Fibroblast of the aortic adventitia (primary cell): Measurements from ENCODE around the gene GAS7. TPM values are rescaled to one million over a fixed set of nuclear protein-coding genes. Genes with fewer than 3 reads are reported as not detected.

Source experiments
- DNase-seq: peaks from one replicate; pipeline ENCODE4 v3.0.0-alpha.2; 2010; ENCODE audit warnings: low read depth
- H3K4me3 ChIP-seq: 2 replicates; pipeline ENCODE4 v1.5.1; 2011; ENCODE audit warnings: low read depth, mild to moderate bottlenecking, control low read depth, low read length, moderate library complexity
- total RNA-seq: library from RNA; depleted of rRNA; stranded (reverse); fragments of >200 nt; gene quantifications from 2 replicates; pipeline ENCODE4 v1.2.3, GENCODE V29; 2012; ENCODE audit warnings: low replicate concordance
- TF ChIP-seq, protein P1 (sequence below): IDR thresholded peaks from 2 replicates; pipeline ENCODE4 v1.5.1; 2011; ENCODE audit warnings: mild to moderate bottlenecking, low read length, control low read depth, inconsistent platforms; ENCODE audit not compliant: insufficient read depth

Gene GAS7
- total RNA-seq, 1 donor, result 7.0 TPM

DNA sequence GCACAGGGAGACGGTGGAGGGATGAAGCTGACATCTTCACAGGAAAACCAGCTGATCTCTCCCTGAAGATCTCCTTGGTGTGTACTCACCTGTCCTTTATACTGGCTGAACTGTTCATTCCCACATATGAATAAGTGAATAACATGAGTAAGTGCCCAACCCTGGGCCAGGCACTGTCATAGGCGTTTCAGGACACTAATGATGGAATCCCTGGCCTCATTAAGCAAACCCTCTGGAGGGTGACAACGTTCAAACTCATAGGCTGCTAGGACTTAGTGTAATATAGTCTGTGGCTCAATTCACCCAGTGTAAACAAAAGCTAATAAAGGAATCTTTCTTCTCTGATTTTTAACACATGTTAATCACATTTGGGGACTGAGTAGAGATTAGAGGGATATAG lies 24.5 kb downstream of the GAS7 start:
- TF ChIP-seq, protein P1, sequence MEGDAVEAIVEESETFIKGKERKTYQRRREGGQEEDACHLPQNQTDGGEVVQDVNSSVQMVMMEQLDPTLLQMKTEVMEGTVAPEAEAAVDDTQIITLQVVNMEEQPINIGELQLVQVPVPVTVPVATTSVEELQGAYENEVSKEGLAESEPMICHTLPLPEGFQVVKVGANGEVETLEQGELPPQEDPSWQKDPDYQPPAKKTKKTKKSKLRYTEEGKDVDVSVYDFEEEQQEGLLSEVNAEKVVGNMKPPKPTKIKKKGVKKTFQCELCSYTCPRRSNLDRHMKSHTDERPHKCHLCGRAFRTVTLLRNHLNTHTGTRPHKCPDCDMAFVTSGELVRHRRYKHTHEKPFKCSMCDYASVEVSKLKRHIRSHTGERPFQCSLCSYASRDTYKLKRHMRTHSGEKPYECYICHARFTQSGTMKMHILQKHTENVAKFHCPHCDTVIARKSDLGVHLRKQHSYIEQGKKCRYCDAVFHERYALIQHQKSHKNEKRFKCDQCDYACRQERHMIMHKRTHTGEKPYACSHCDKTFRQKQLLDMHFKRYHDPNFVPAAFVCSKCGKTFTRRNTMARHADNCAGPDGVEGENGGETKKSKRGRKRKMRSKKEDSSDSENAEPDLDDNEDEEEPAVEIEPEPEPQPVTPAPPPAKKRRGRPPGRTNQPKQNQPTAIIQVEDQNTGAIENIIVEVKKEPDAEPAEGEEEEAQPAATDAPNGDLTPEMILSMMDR, result no peak
- DNase-seq, result no peak
- H3K4me3 ChIP-seq, result no peak overlapping the region

DNA sequence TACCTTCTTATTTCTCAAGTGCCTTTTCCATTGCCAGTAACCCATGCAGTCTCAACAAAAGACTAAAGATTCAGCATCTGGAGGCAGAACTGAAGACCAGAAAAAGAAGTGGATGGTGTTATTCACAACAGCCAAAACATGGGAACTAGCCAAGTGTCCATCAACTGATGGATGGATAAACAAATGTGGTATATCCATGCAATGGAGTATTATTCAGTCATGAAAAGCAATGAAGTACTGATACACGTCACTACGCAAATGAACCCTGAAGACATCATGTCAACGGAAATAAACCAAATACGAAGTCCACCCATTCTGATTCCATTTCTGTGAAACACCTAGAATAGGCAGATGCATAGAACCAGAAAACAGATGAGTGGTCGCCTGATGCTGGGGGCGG lies 25.6 kb downstream of the GAS7 start:
- TF ChIP-seq, protein P1, result no peak
- DNase-seq, result no peak
- no peak overlapping the region for H3K4me3 ChIP-seq

DNA sequence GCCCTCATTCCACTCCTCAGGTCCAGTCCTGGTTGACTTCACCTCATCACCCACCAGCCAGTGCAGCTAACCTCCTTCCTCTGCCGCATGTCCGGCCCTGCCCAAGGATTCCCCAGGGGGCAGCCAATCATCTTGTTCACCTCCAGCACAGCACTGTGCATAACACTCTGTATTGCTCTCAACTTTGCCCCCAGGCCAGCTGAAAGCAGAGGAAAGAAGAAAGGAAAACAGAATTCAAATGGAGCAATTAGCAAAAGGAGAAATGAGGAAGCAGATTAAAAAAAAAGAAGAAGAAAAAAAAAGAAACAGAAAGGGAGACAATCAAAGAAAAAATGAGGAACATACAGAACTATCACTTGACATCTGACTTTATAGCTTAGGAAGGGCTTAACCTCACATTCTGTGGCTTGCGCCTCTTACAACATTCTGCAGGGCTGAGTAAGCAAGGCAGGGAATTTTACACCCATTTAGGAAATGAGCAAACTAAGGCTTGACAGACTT lies 26.1 kb downstream of the GAS7 start:
- H3K4me3 ChIP-seq, result no peak overlapping the region
- DNase-seq, result no peak
- TF ChIP-seq, protein P1, result no peak

DNA sequence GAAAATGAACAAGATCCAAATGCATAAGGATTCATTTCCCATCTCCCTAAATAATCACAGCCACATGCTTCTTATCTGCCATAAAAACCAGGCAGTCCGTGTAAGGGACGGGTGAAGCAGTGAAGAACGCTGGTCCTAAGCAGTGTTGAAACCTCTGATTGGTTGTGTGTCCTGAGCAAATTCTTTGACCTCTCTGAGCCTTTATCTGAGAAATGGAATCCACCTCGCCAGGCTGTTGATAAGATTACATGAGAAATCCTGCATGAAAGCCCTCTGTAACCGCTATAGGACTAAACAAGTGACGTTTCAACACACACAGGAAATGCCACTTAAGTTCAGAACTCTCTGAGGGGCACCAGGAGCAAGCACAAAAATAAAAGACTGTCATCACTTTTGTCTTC lies 26.8 kb downstream of the GAS7 start:
- H3K4me3 ChIP-seq, result no peak overlapping the region
- peak; percentile 36 for DNase-seq
- TF ChIP-seq, protein P1, result no peak

DNA sequence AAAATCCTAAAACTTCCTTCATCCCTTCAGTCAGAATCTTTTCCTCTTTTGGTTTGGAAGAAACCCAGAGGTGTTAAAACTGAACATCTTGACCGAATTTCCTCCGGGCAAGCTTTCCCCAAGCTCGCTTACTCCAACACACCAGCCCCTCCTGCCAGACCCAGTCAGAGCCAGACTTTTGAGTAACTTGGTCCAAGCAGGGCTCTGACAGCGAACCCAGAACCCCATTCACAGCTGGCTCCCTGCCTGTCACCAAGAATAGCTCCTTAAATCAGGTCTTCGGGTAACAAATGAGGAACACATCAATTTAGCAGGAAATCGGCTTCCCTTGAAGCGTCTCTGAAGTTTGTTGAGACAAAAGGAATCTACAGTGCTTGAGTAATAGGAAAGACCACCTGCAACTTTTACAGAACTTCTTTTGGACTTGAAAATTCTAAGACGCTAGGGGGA lies 27.3 kb downstream of the GAS7 start:
- TF ChIP-seq, protein P1, result no peak
- H3K4me3 ChIP-seq, result no peak overlapping the region

DNA sequence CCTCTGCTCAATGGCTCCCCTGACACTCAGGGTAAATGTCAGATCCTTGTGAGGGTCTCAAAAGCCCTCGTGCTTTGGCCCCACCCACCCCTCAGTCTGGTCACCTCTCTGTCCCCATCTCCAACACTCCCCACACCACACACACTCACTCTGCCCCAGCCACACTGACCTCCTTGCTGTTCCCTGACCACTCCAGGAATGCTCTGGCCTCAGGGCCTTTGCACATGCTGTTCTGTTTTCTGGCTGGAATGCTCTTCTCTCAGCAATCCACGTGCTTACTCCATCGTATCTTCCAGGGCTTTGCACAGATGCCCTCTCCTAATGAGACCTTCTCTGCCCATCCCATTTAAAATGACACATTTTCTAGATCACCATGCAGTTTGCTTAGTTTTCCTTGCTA lies 28.2 kb downstream of the GAS7 start:
- DNase-seq, result no peak
- TF ChIP-seq, protein P1, result no peak

More for the DNA sequence above, 27.3 kb downstream of the GAS7 start:
- DNase-seq, result peak; percentile 56

DNA sequence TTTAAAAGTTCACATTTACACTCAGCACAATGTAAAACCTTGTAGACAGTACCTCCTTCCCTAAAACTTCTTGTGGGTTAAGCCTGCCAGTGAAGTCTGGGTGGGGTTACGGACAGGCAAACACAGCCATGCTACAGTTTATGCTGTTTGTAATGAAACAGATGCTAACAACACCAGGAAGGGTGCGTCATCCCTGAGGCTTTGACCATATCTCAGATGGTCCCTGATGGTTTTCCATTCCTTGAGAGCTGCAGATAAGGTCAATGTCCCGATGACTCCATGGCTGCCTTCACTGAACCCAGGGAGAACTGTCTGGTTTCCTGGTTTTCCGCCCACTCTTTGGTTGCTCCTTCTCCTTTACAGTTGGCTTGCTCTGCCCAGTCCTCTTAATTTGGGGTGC lies 29.1 kb downstream of the GAS7 start:
- TF ChIP-seq, protein P1, result no peak
- no peak overlapping the region for H3K4me3 ChIP-seq
- DNase-seq, result peak; percentile 25

More for the DNA sequence above, 28.2 kb downstream of the GAS7 start:
- no peak overlapping the region for H3K4me3 ChIP-seq
